Transverse colon (tissue), 4 donors: ENCODE results near the gene B3GNT4. TPM values are rescaled to one million over a fixed set of nuclear protein-coding genes. Genes with fewer than 3 reads are reported as not detected.
"Not testable (repeated sequence)": the region's sequence is repeated elsewhere in the genome, so short reads cannot be mapped to it uniquely, and the experiment has no call there.

Source experiments
- DNase-seq: peaks from one replicate; pipeline ENCODE4 v3.0.0-alpha.2; 2019
- H3K27ac ChIP-seq, 4 donors: fragments of 200-600 bp; sonication (generic); 2 replicates each; pipeline ENCODE4 v1.5.1; 2016 to 2018; ENCODE audit warnings: inconsistent platforms in 4 of 4
- H3K27me3 ChIP-seq: fragments of 200-600 bp; sonication (generic); 2 replicates; pipeline ENCODE4 v1.5.1; 2017; ENCODE audit warnings: inconsistent platforms
- H3K36me3 ChIP-seq, 4 donors: fragments of 200-600 bp; sonication (generic); 2 replicates each; pipeline ENCODE4 v1.5.1; 2017 to 2019; ENCODE audit warnings: inconsistent platforms in 4 of 4
- H3K4me1 ChIP-seq, 4 donors: fragments of 200-600 bp; sonication (generic); 2 replicates each; pipeline ENCODE4 v1.5.1; 2017 to 2020; ENCODE audit warnings: inconsistent platforms in 4 of 4
- H3K4me3 ChIP-seq, 4 donors: fragments of 200-600 bp; sonication (generic); 1 replicate in 1 of 4; 2 replicates in 3 of 4; pipeline versions ENCODE4 v1.5.1 to v1.6.1; 2017 to 2019; ENCODE audit warnings: inconsistent platforms in 4 of 4
- H3K9me3 ChIP-seq, 2 donors: fragments of 200-600 bp; sonication (generic); 2 replicates each; pipeline ENCODE4 v1.5.1; 2017 to 2019; ENCODE audit warnings: inconsistent platforms in 2 of 2
- CTCF ChIP-seq, 5 experiments: fragments of 200-600 bp in 3 of 5; fragments of 450-650 bp in 2 of 5; sonication (generic) in 3 of 5; IDR thresholded peaks; 1 replicate in 2 of 5; 2 replicates in 3 of 5; pipeline ENCODE4 v1.5.1; 2016 to 2017; ENCODE audit warnings: antibody characterized with exemption in 5 of 5, inconsistent platforms in 3 of 5, mild to moderate bottlenecking in 2 of 5, moderate library complexity in 1 of 5
- EP300 ChIP-seq: sonication (generic); formaldehyde crosslinking; IDR thresholded peaks from one replicate; pipeline ENCODE4 v1.6.1; 2017; ENCODE audit warnings: antibody characterized with exemption, low read depth
- POLR2A ChIP-seq: fragments of 450-650 bp; IDR thresholded peaks from one replicate; pipeline ENCODE4 v1.6.1; 2016; ENCODE audit warnings: antibody characterized with exemption, mild to moderate bottlenecking, moderate library complexity
- POLR2AphosphoS5 ChIP-seq, 3 donors: sonication (generic); formaldehyde crosslinking; IDR thresholded peaks; one replicate each; pipeline ENCODE4 v1.6.1; 2016; ENCODE audit warnings: antibody characterized with exemption in 3 of 3
- WGBS, 2 donors: methylation state at CpG; one replicate each; pipeline ENCODE4 v1.1.5; 2018; ENCODE audit warnings: low coverage in 1 of 2; 5-methylcytosine and 5-hydroxymethylcytosine counted together
- in situ Hi-C, 4 donors: fragments of 200-750 bp; cut with MboI; loops; one replicate each; pipeline versions ENCODE4 v1.15.0 to v1.15.1; 2017; ENCODE audit warnings: low sequenced_read_pairs in 3 of 4, low pct_ligation_motif_present in 1 of 4, low pct_unique_long_range_greater_than_20kb in 1 of 4
- intact Hi-C: fragments of 100-400 bp; cut with DNase I; formaldehyde crosslinking; loops from one replicate; pipeline ENCODE4 v1.15.1; 2023; ENCODE audit warnings: low total_unique reads
- total RNA-seq, 4 donors: library from RNA; depleted of rRNA; stranded (reverse); fragments of >200 nt; gene quantifications; one replicate each; pipeline ENCODE4 v1.1.0, GENCODE V29; 2016

The B3GNT4 gene
- total RNA-seq, 4 donors from 2014 or later, result 1.3 TPM; not detected in 3

- H3K27me3 ChIP-seq, result no peaks in the 10 kb centered on the region
- H3K27ac ChIP-seq, result no peak overlapping the region
- TF ChIP-seq EP300 (no peak), CTCF (IDR thresholded peaks at IDR 0.05) (no peak), POLR2A (no peak), POLR2AphosphoS5 (IDR thresholded peaks at IDR 0.05) (no peak)
- H3K4me3 ChIP-seq, result no peak overlapping the region
- DNase-seq, result no peak
- H3K9me3 ChIP-seq, result no peaks in the 10 kb centered on the region
- 84 to 90% methylated on average over 2 to 3 of the region's 3 CpGs for WGBS, 2 donors
- H3K36me3 ChIP-seq, result no peaks in the 10 kb centered on the region
- in situ Hi-C loops, result no loop called here
- intact Hi-C loops, result no loop called here
- no peaks in the 10 kb centered on the region for H3K4me1 ChIP-seq
Measured at GRCh38 chr12:122168492-122168891, 35.0 kb upstream of the B3GNT4 start.

- Histone ChIP-seq H3K36me3 (no peaks in the 10 kb centered on the region), H3K27ac (no peak overlapping the region), H3K9me3 (no peaks in the 10 kb centered on the region), H3K4me1 (no peaks in the 10 kb centered on the region), H3K27me3 (no peaks in the 10 kb centered on the region), H3K4me3 (no peak overlapping the region)
- intact Hi-C loops (no loop called here), in situ Hi-C loops (no loop called here)
- DNase-seq, result no peak
- 85 to 100% methylated on average over 2 to 5 of the region's 5 CpGs for WGBS, 2 donors
- no peak for TF ChIP-seq POLR2AphosphoS5 (IDR thresholded peaks at IDR 0.05)
- no peak for TF ChIP-seq EP300
- no peak for TF ChIP-seq POLR2A
- no peak for TF ChIP-seq CTCF (IDR thresholded peaks at IDR 0.05)
Measured at GRCh38 chr12:122171399-122171798, 32.1 kb upstream of the B3GNT4 start.

- Histone ChIP-seq H3K9me3 (no peaks in the 10 kb centered on the region), H3K27me3 (no peaks in the 10 kb centered on the region), H3K4me1 (no peaks in the 10 kb centered on the region), H3K4me3 (no peak overlapping the region), H3K27ac (no peak overlapping the region), H3K36me3 (no peaks in the 10 kb centered on the region)
- in situ Hi-C loops (no loop called here), intact Hi-C loops (no loop called here)
- DNase-seq, result no peak
- 65 to 70% methylated on average over 5 to 17 of the region's 17 CpGs for WGBS, 2 donors
- TF ChIP-seq POLR2A, result no peak
- TF ChIP-seq EP300, result no peak
- no peak for TF ChIP-seq POLR2AphosphoS5 (IDR thresholded peaks at IDR 0.05)
- no peak for TF ChIP-seq CTCF (IDR thresholded peaks at IDR 0.05)
Measured at GRCh38 chr12:122172262-122172939, 31.1 kb upstream of the B3GNT4 start.

- Histone ChIP-seq H3K36me3 (no peaks in the 10 kb centered on the region), H3K27ac (no peak within 1 kb of the TSS), H3K27me3 (no peaks in the 10 kb centered on the region), H3K9me3 (no peaks in the 10 kb centered on the region), H3K4me1 (no peaks in the 10 kb centered on the region), H3K4me3 (no peak within 1 kb of the TSS)
- DNase-seq, result no peak
- 84 to 93% methylated on average over 3 to 17 of the region's 17 CpGs for WGBS, 2 donors
- no peak for TF ChIP-seq POLR2A
- TF ChIP-seq EP300, result no peak
- no peak for TF ChIP-seq CTCF (IDR thresholded peaks at IDR 0.05)
- no peak for TF ChIP-seq POLR2AphosphoS5 (IDR thresholded peaks at IDR 0.05)
- intact Hi-C loops, result no loop called here
- in situ Hi-C loops, result no loop called here
Measured at GRCh38 chr12:122174155-122174845, 29.2 kb upstream of the B3GNT4 start, which contains the start of gene IL31. Gene IL31 (minus strand): TSS chr12:122174221. CDS start chr12:122174172, 49 bp downstream.

DNA sequence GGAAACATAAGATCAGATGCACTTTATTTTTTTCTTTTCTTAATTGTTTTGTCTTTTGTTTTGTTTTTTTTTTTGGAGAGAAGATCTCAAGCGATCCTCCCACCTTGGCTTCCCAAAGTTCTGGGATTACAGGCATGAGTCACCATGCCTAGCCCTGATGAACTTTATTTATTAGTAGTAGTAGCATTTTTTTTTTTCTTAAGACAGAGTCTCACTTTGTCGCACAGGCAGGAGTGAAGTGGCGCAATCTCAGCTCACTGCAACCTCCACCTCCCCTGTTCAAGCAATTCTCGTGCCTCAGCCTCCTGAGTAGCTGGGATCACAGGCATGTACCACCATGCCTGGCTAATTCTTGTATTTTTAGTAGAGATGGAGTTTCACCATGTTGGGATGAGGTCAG is 27.0 kb upstream of the B3GNT4 start:
- H3K27me3 ChIP-seq, intact Hi-C loops, DNase-seq, H3K27ac ChIP-seq, H3K36me3 ChIP-seq, H3K9me3 ChIP-seq, H3K4me1 ChIP-seq, H3K4me3 ChIP-seq: not testable (repeated sequence)
- in situ Hi-C loops, result loop anchor here in 1 of 4 donors (25.0 kb wide), 1 partner anchor 264 kb away; the partner anchor contains the start of gene CFAP251
- 82 to 100% methylated on average over 1 to 4 of the region's 4 CpGs for WGBS, 2 donors
